HEK293 (cell line): ENCODE data around the gene HPCAL1.

Experiments used
- CTCF ChIA-PET: fragments of 350-600 bp; formaldehyde crosslinking; extraction: SDS; loops from one replicate; lab custom pipeline; 2021; ENCODE audit warnings: antibody characterized with exemption; lab: Yijun Ruan, JAX
- POLR2A ChIA-PET: fragments of 300-600 bp; formaldehyde crosslinking; extraction: SDS; loops from one replicate; lab custom pipeline; 2020; ENCODE audit warnings: antibody characterized with exemption, inconsistent platforms; lab: Yijun Ruan, JAX
- H3K27ac ChIP-seq: fragments of 200-500 bp; sonication (Bioruptor generic); 2 replicates; pipeline ENCODE4 v1.5.1; 2014; ENCODE audit warnings: low read depth, low read length, control low read depth, inconsistent platforms; ENCODE audit errors: extremely low read depth
- H3K36me3 ChIP-seq, 2 experiments: fragments of 200-500 bp in 1 of 2; sonication (Bioruptor generic) in 1 of 2; 1 replicate in 1 of 2; 2 replicates in 1 of 2; pipeline ENCODE4 v1.5.1; 2014 to 2017; ENCODE audit warnings: inconsistent platforms in 2 of 2, low read length in 2 of 2; ENCODE audit not compliant: control insufficient read depth in 2 of 2, insufficient read depth in 1 of 2
- H3K4me1 ChIP-seq: fragments of 200-500 bp; sonication (Bioruptor generic); 2 replicates; pipeline ENCODE4 v1.5.1; 2014; ENCODE audit warnings: mild to moderate bottlenecking, low read length, inconsistent platforms; ENCODE audit not compliant: control insufficient read depth, insufficient read depth
- H3K4me3 ChIP-seq: 2 replicates; pipeline ENCODE4 v1.5.1; 2011; ENCODE audit warnings: low read depth, mild to moderate bottlenecking, control low read depth, low read length, moderate library complexity
- H3K9me3 ChIP-seq: fragments of 200-500 bp; sonication (Bioruptor generic); 2 replicates; pipeline ENCODE4 v1.5.1; 2014; ENCODE audit warnings: low read depth, low read length, inconsistent platforms; ENCODE audit not compliant: control insufficient read depth, insufficient read depth
- EGR2 ChIP-seq: fragments of 450-650 bp; formaldehyde crosslinking; IDR thresholded peaks from 2 replicates; pipeline ENCODE4 v1.5.1; 2016; ENCODE audit warnings: low read depth, missing biosample characterization, missing genetic modification characterization
- HOXA7 ChIP-seq: sonication (generic); formaldehyde crosslinking; IDR thresholded peaks from 2 replicates; pipeline ENCODE4 v1.8.1; 2022; ENCODE audit warnings: missing genetic modification reagents, borderline replicate concordance
- MEIS1 ChIP-seq: sonication (generic); formaldehyde crosslinking; IDR thresholded peaks from 2 replicates; pipeline ENCODE4 v1.8.1; 2022; ENCODE audit warnings: missing genetic modification reagents, mild to moderate bottlenecking, borderline replicate concordance
- OVOL3 ChIP-seq: fragments of 450-650 bp; formaldehyde crosslinking; IDR thresholded peaks from 2 replicates; pipeline ENCODE4 v1.5.1; 2016; ENCODE audit warnings: missing biosample characterization, missing genetic modification characterization
- PRDM1 ChIP-seq: fragments of 450-650 bp; formaldehyde crosslinking; IDR thresholded peaks from 2 replicates; pipeline ENCODE4; 2016; ENCODE audit warnings: missing biosample characterization, missing genetic modification characterization
- TCF7L2 ChIP-seq: IDR thresholded peaks from 2 replicates; pipeline ENCODE4 v1.6.1; 2011; ENCODE audit warnings: low read depth, mild to moderate bottlenecking, inconsistent platforms, low read length, moderate library complexity, borderline replicate concordance
- ZBTB17 ChIP-seq: fragments of 450-650 bp; formaldehyde crosslinking; IDR thresholded peaks from 2 replicates; pipeline ENCODE4 v1.5.1; 2016; ENCODE audit warnings: missing biosample characterization, missing genetic modification characterization
- ZNF114 ChIP-seq: fragments of 450-650 bp; formaldehyde crosslinking; IDR thresholded peaks from 2 replicates; pipeline ENCODE4 v1.5.0; 2017; ENCODE audit warnings: missing biosample characterization, missing genetic modification characterization
- ZNF132 ChIP-seq: fragments of 450-650 bp; formaldehyde crosslinking; IDR thresholded peaks from 2 replicates; pipeline ENCODE4 v1.5.1; 2017; ENCODE audit warnings: missing biosample characterization, missing genetic modification characterization, borderline replicate concordance
- ZNF140 ChIP-seq: fragments of 450-650 bp; formaldehyde crosslinking; IDR thresholded peaks from 2 replicates; pipeline ENCODE4 v1.5.1; 2016; ENCODE audit warnings: missing biosample characterization, missing genetic modification characterization
- ZNF19 ChIP-seq: fragments of 450-650 bp; formaldehyde crosslinking; IDR thresholded peaks from 2 replicates; pipeline ENCODE4; 2016; ENCODE audit warnings: missing biosample characterization, missing genetic modification characterization, low read depth
- ZNF366 ChIP-seq: fragments of 450-650 bp; formaldehyde crosslinking; conservative IDR thresholded peaks from 2 replicates; pipeline ENCODE4 v1.5.1; 2016; ENCODE audit warnings: missing biosample characterization, missing genetic modification characterization
- ZNF37A ChIP-seq: fragments of 450-650 bp; IDR thresholded peaks from 2 replicates; pipeline ENCODE4 v1.5.1; 2018; ENCODE audit warnings: missing biosample characterization, missing genetic modification characterization
- ZNF394 ChIP-seq: fragments of 450-650 bp; formaldehyde crosslinking; IDR thresholded peaks from 2 replicates; pipeline ENCODE4 v1.5.1; 2016; ENCODE audit warnings: missing biosample characterization, missing genetic modification characterization, mild to moderate bottlenecking, moderate library complexity, borderline replicate concordance
- ZNF404 ChIP-seq: fragments of 450-650 bp; formaldehyde crosslinking; IDR thresholded peaks from 2 replicates; pipeline ENCODE4 v1.5.1; 2017; ENCODE audit warnings: missing biosample characterization, missing genetic modification characterization
- ZNF473 ChIP-seq: fragments of 450-650 bp; formaldehyde crosslinking; IDR thresholded peaks from 2 replicates; pipeline ENCODE4 v1.5.1; 2017; ENCODE audit warnings: missing biosample characterization, missing genetic modification characterization
- ZNF529 ChIP-seq: fragments of 450-650 bp; formaldehyde crosslinking; IDR thresholded peaks from 2 replicates; pipeline ENCODE4 v1.5.1; 2017; ENCODE audit warnings: missing genetic modification characterization, missing biosample characterization; ENCODE audit not compliant: insufficient replicate concordance
- ZNF585B ChIP-seq: fragments of 450-650 bp; formaldehyde crosslinking; IDR thresholded peaks from 2 replicates; pipeline ENCODE4 v1.5.1; 2016; ENCODE audit warnings: missing biosample characterization, missing genetic modification characterization
- ZNF596 ChIP-seq: fragments of 450-650 bp; IDR thresholded peaks from 2 replicates; pipeline ENCODE4 v1.5.0; 2018; ENCODE audit warnings: missing biosample characterization, mild to moderate bottlenecking, missing genetic modification characterization, moderate library complexity
- ZNF639 ChIP-seq: fragments of 450-650 bp; formaldehyde crosslinking; IDR thresholded peaks from 2 replicates; pipeline ENCODE4 v1.5.1; 2016; ENCODE audit warnings: missing biosample characterization, missing genetic modification characterization
- ZNF658 ChIP-seq: fragments of 450-650 bp; formaldehyde crosslinking; IDR thresholded peaks from 2 replicates; pipeline ENCODE4; 2016; ENCODE audit warnings: missing biosample characterization, missing genetic modification characterization
- ZNF76 ChIP-seq: fragments of 450-650 bp; formaldehyde crosslinking; IDR thresholded peaks from 2 replicates; pipeline ENCODE4; 2016; ENCODE audit warnings: low read depth, missing biosample characterization, missing genetic modification characterization, borderline replicate concordance
- ZNF791 ChIP-seq: fragments of 450-650 bp; formaldehyde crosslinking; IDR thresholded peaks from 2 replicates; pipeline ENCODE4 v1.5.1; 2016; ENCODE audit warnings: missing biosample characterization, missing genetic modification characterization
- TF ChIP-seq, protein P1 (sequence below): fragments of 450-650 bp; formaldehyde crosslinking; IDR thresholded peaks from 2 replicates; pipeline ENCODE4 v1.5.1; 2016; ENCODE audit warnings: missing biosample characterization, missing genetic modification characterization

The HPCAL1 gene

DNA sequence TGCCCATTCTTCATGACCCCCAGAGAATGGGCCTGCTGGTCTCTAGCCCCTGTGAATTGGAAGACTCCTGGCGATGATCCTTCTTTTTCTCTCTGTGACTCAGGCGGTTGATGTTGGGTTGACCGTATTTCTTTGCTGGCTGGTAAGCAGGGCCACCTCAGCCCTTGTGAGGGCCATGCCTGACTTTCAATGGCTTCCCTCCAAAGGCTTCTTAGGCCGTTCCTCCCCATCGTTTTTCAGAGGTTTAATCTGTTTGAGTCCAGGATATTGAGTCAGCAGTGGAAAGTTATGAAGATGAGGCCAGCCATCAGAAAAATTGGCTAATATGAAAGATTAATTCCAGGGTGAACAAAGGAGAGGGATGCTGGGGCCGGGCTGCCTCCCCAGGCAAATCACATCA is 13.6 kb downstream of the HPCAL1 start:
- Histone ChIP-seq H3K4me3 (no peak overlapping the region), H3K9me3 (no peaks in the 10 kb centered on the region), H3K4me1 (no peaks in the 10 kb centered on the region), H3K36me3 (peaks cover 0 to 12% of the 10 kb centered on the region in 2 experiments; a peak in 1 of 3 replicates), H3K27ac (no peak overlapping the region)
- ChIA-PET CTCF (no interaction called here), POLR2A (no interaction called here)
- TF ChIP-seq, protein P1, sequence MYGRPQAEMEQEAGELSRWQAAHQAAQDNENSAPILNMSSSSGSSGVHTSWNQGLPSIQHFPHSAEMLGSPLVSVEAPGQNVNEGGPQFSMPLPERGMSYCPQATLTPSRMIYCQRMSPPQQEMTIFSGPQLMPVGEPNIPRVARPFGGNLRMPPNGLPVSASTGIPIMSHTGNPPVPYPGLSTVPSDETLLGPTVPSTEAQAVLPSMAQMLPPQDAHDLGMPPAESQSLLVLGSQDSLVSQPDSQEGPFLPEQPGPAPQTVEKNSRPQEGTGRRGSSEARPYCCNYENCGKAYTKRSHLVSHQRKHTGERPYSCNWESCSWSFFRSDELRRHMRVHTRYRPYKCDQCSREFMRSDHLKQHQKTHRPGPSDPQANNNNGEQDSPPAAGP (tag by site-specific recombination) = no peak
- TF ChIP-seq ZNF76 = no peak

GRCh38 chr2:10316860-10317259 is 14.2 kb downstream of the HPCAL1 start:
- CTCF ChIA-PET = interaction anchor here (0.6 kb wide), 1 partner anchor 13 kb away, joined by 4 read pairs; no protein-coding TSS in a partner anchor

DNA sequence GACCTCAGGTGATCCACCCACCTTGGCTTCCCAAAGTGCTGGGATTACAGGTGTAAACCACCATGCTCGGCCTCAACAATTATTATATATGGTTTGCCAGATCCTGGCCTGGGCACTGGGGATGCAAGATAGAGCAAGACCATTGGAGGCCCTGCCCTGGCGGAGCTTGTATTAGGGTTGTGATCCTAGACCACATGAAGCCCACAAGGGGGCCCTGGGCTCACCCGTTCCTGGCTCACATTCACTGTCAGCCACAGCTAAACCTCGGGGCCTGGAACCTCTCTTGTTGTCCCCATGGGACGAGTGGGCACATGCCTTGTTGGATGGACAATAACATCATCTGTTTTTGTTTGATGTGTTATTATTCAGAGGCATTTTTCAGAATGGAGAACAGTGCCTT is 14.9 kb downstream of the HPCAL1 start:
- POLR2A ChIA-PET = no interaction called here
- no peak overlapping the region for H3K27ac ChIP-seq
- no peak overlapping the region for H3K4me3 ChIP-seq
- no peaks in the 10 kb centered on the region for H3K4me1 ChIP-seq
- CTCF ChIA-PET = interaction anchor here (0.6 to 1.1 kb wide), 2 partner anchors 12 to 91 kb away, joined by 3 read pairs; no protein-coding TSS in a partner anchor
- no peaks in the 10 kb centered on the region for H3K9me3 ChIP-seq
- peaks cover 0 to 1% of the 10 kb centered on the region in 2 experiments; a peak in 1 of 3 replicates for H3K36me3 ChIP-seq
- TF ChIP-seq ZNF37A (no peak), HOXA7 (CRISPR knock-in tag) (no peak), ZNF658 (tag by site-specific recombination) (no peak), ZNF140 (tag by site-specific recombination) (no peak), ZNF596 (tag by site-specific recombination) (no peak), TCF7L2 (no peak), ZNF19 (tag by site-specific recombination) (no peak), MEIS1 (CRISPR knock-in tag) (no peak), ZNF394 (no peak), ZBTB17 (tag by site-specific recombination) (no peak), EGR2 (tag by site-specific recombination) (no peak), ZNF114 (tag by site-specific recombination) (no peak), ZNF404 (tag by site-specific recombination) (no peak), ZNF639 (tag by site-specific recombination) (no peak), PRDM1 (no peak), ZNF132 (tag by site-specific recombination) (no peak)

More at GRCh38 chr2:10316860-10317259, 14.2 kb downstream of the HPCAL1 start:
- POLR2A ChIA-PET = no interaction called here
- H3K9me3 ChIP-seq = no peaks in the 10 kb centered on the region
- TF ChIP-seq ZNF366 (tag by site-specific recombination) = no peak
- no peak for TF ChIP-seq ZNF791
- TF ChIP-seq ZNF585B = no peak
- TF ChIP-seq, protein P1 (tag by site-specific recombination) = no peak
- TF ChIP-seq OVOL3 (tag by site-specific recombination) = no peak
- no peak for TF ChIP-seq ZNF529 (tag by site-specific recombination)
- TF ChIP-seq ZNF473 = no peak
- TF ChIP-seq, all 188 proteins: peak for 0
- no peak overlapping the region for H3K27ac ChIP-seq
- H3K4me3 ChIP-seq = no peak overlapping the region
- H3K36me3 ChIP-seq = peaks cover 0 to 9% of the 10 kb centered on the region in 2 experiments; a peak in 1 of 3 replicates
- H3K4me1 ChIP-seq = no peaks in the 10 kb centered on the region
